Measurements from ENCODE around the gene ARMS2.

Gene ARMS2

DNA sequence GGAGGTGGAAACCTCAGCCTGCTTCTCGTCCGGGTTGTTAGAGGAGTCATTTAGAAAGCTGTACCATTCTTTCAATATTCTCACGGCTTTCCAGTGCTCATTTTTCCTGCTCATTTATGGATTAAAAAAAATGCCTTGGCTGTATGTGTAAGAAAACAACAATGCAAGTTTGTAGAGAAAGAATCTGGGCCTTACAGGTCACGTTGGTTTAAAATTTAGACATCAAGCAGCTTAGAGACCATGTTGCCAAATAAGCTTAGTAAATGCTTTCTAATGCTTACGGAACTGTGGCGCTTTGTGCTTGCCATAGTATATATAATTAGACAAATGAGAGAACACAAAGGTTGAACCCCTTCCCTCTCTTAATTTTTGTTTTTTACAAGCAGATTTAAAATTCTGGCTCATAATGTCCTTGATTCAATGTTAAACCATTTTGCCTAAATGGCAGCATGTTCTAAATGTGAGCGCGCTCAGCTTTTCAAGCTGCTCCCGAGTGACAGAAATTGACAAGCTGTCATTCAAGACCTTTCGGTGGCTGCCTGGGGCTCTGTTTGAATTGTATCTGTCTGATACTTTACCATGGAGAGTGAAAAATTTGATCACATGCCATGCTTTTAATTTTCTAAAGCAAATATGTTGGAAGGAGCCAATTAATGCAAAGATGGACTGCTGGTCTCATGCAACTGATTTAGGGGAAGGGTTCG is 1.1 kb downstream of the ARMS2 start:
- DNase-seq, result no peak

- no peak for DNase-seq
Measured at GRCh38 chr10:122457934-122458333, 3.5 kb downstream of the ARMS2 start.

DNA sequence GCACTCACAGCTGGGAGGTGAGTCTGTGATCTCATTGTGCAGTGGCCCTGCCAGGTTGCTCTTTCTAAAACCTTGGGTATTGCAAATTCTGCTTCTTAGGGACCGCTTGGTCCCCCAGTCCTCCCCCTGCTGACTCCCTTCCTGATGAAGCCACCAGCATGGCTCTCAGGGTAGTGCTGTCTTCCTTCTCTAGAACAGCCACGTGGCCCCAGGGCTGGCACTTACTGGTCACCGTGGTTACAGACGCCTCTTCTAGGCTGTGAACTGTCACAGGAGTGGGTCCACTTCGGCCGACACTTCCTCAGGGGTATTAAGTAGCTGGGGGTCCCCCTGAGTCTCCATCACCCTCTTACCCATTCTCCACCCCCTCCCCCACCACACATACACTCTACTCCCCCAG is 4.2 kb downstream of the ARMS2 start:
- no peak for DNase-seq

DNA sequence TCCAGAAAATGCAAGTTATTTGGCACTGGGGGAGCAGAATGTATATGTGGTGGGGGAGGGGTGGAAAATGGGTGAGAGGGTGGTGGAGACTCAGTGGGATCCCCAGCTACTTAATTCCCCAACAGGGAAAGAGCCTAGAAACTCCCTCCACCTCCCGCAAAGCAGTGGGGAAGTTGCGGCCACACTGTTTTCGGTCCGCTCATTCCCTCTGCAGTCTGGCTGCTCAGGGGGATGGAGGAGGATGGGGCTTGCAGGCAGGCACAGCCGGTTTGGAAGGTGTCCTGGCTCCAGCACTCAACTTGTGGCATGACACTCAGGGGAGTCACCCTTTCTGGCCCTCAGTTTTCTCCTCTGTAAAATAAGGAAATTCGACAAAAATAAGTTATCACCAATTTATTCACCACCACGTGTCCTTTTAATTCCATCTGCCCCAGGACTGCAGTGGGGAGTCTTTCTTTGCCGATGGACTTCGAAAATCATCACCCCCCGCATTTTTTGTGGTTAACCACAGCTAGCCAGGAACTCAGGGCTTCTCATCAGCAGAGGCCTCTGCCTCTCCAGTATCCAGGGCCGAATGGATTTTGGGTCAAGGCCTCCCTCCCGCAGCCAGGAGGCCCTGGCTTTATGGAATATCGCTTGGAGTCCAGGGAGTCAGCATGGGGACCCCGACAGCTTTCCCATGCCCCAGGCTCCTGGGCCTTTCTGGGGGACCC is 5.3 kb downstream of the ARMS2 start:
- no peak for DNase-seq

DNA sequence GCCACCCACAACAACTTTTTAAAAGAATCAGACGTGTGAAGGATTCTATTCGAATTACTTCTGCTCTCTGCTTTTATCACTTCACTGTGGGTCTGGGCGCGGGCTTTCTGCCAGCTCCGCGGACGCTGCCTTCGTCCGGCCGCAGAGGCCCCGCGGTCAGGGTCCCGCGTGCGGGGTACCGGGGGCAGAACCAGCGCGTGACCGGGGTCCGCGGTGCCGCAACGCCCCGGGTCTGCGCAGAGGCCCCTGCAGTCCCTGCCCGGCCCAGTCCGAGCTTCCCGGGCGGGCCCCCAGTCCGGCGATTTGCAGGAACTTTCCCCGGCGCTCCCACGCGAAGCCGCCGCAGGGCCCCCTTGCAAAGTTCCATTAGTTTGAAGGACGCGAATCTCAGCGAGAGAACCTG is 6.4 kb downstream of the ARMS2 start:
- DNase-seq, result no peak

- no peak for DNase-seq
Measured at GRCh38 chr10:122461367-122461728, 6.9 kb downstream of the ARMS2 start, which contains the start of gene HTRA1. Gene HTRA1, plus strand, starts transcription at chr10:122461553. Its CDS starts 100 bp downstream, at chr10:122461653.

GRCh38 chr10:122461729-122462532 is 7.5 kb downstream of the ARMS2 start:
- no peak for DNase-seq

- DNase-seq, result no peak
Measured at GRCh38 chr10:122462533-122463465, 8.3 kb downstream of the ARMS2 start.

- DNase-seq, result no peak
Measured at GRCh38 chr10:122463466-122464249, 9.2 kb downstream of the ARMS2 start.

DNA sequence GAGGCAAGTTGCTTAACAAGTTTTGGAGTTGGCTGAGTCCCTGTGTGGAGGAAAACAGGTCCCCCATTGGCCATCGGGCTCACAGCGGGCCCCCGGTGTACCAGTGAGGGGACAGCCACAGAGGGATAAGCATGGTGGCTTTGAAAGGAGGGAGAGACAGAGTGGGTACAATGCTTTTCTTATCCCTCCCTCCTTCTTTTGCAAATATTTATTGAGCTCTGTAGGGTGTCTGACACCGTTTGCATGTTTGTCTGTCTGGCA is 9.7 kb downstream of the ARMS2 start:
- DNase-seq, result no peak

DNA sequence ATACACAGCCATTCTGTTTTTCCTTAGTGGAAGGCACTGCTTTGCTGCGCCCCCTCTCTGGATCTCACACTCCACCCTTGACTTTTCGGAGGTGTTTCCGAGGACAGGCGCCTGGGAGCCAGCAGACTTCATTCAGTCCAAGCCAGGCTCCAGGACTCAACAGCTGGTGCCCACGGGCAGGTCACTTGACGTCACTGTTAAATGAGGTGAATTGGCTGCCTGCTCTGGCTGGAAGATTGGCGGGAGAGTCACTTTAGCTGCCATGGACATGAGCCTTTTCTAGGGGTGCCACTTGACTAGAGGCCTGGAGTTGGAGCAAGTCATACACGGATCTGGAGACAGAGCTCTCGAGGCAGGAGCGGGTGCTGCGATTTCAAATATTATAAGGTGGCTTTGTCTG is 10.1 kb downstream of the ARMS2 start:
- no peak for DNase-seq

DNA sequence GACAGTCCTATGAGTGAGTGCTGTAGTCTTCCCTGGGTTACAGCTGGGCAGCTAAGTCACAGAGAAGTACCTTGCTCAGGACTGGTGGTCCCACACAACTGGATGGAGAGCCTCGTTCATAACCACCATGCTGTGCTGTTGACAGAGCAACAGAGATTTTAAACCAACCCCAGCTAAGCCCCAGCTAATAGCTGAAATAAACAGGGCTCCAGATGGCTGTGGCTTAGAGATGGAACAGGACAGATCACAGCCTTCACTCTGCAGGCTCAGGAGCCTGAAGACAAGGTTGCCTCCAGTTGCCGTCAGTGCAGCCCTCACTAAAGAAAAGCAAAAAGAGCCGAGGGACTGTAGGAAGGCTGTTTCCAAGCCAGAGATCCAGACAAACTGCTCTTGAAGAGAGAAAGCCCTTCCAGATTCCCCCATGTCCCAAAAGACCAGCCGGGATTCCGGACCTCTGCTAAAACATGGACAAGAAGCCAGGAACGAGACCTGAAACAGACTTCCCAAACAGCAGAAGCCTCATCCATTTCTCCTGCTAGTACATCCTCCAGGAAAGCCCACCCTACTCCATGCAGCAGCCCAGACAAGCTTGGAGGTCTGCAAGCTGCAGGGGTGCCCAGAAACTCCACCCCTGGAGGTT is 11.1 kb downstream of the ARMS2 start:
- peak; percentile 8 for DNase-seq

GRCh38 chr10:122466951-122467381 is 12.5 kb downstream of the ARMS2 start:
- DNase-seq, result no peak

DNA sequence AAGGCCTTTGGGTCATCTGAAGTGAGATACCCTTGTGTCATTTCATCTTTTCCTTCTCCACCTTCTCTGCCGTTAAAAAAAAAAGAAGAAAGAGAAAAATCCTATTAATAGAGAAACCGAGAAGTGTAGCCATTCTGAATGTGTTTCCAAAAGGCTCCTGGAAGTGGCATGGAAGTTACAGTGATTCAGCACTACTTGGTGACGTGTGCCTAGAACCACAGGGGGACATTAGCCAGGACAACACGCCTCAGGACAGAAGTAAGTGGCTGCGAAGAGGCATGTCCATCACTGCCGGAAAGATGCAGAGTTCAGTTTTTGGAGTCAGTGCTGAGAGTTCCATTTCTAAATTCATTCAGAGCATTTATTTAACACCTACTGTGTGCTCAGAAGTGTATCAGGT is 13.2 kb downstream of the ARMS2 start:
- DNase-seq, result no peak

- DNase-seq, result no peak
Measured at GRCh38 chr10:122468307-122468925, 14.0 kb downstream of the ARMS2 start.

GRCh38 chr10:122468926-122469781 is 14.7 kb downstream of the ARMS2 start:
- DNase-seq, result no peak

- DNase-seq, result no peak
Measured at GRCh38 chr10:122469848-122470247, 15.4 kb downstream of the ARMS2 start.

DNA sequence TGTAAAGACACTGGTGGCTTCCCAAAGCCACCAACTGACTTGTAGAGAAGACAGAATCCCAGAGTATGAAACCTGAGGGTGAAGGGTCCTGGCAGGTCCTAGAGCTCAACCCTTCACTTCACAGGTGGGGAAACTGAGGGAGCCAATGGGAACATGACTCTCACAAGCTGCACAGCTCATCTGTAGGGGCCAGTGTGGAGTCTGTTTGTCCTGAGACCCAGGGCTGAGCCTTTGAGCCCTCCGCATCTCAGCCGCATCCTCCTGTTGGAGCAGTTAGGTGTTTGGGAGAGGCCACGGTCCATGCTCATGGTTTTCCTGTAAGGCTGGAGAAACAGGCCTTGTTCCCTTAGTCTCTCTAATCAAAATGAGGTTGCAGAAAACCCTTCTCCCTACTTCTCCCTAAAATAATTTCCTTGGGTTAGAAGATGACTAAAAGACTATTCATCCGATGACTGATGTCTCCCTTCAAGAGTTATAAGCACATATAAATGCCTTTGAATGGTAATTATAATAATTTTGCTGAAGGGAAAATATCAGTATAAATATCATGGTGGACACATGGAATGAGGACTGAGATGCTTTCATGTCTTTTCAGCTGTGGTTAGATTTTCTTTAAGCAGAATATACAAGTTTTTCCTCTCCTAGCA is 17.2 kb downstream of the ARMS2 start:
- no peak for DNase-seq

- DNase-seq, result no peak
Measured at GRCh38 chr10:122473116-122473515, 18.7 kb downstream of the ARMS2 start.

Measured in NCI-H1694 treated with DMSO at 0.1 percent for 48 hours (cell line).